G401 (cell line): ENCODE measurements around the gene C12orf56. TPM values are rescaled to one million over a fixed set of nuclear protein-coding genes. Genes with fewer than 3 reads are reported as not detected.

Source experiments
- total RNA-seq: library from RNA; depleted of rRNA; stranded (reverse); fragments of >200 nt; shearing (Covaris generic); gene quantifications from 2 replicates; pipeline ENCODE4 v1.2.3, GENCODE V29; 2014; rRNA removed

C12orf56 gene
- total RNA-seq, 1 experiment from 2014 or later: not detected

Other genes with a start within 250 kb of the C12orf56 start
- 1.9 and 9.6 TPM in 2 replicates for gene KICS2, start 168.5 kb downstream of the C12orf56 start, total RNA-seq
- gene XPOT, start 13.6 kb upstream of the C12orf56 start, total RNA-seq: 50.5 and 69.4 TPM in 2 replicates
- gene TBK1, start 61.4 kb upstream of the C12orf56 start, total RNA-seq: 26.2 and 28.6 TPM in 2 replicates
- gene RASSF3, start 219.7 kb upstream of the C12orf56 start, total RNA-seq: 41.8 and 43.4 TPM in 2 replicates